ENCODE results near the gene TMEM82.

DNA sequence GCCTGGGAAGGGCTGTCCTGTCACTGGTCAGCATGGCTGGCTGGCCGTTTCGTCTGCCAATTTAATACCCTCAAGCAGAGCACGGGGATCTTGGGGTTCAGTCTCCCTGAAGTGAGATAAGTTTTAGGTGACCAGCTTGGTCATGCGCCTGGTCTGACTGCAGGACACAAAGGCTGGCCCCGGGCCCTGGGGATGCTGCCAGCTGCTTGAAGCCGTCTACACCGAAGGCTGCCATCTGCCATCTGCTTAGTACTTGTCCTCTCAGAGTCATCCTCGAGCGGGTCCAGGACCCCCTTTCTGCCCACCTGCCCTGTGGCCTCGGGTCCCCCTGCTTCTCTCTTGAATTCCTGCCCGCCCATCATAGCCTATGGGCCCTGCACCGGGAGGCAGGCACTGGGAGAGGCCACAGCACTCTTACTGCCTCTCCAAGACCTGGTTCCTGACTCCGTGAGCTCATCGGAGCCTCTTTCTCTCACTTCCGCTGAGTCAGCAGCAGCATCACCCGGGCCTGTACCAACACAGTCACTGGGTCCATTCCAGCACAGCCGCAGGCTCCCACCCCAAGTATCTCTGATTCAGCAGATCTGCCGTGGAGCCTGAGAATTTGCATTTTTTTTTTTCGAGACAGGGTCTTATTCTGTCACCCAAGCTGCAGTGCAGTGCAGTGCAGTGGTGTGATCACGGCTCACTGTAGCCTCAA, 23.3 kb downstream of the TMEM82 start:
- TF ChIP-seq POLR2AphosphoS5 (IDR thresholded peaks at IDR 0.05; ENCODE audit: low read depth) (no peak), EZH2 (IDR thresholded peaks at IDR 0.05; ENCODE audit: low read depth, unreplicated experiment) (no peak), EZH2phosphoT487 (IDR thresholded peaks at IDR 0.05; ENCODE audit: unreplicated experiment) (no peak), CREB1 (CRISPR knock-in tag; IDR thresholded peaks at IDR 0.05; ENCODE audit: low read depth) (no peak)
- TF ChIP-seq, protein P1, sequence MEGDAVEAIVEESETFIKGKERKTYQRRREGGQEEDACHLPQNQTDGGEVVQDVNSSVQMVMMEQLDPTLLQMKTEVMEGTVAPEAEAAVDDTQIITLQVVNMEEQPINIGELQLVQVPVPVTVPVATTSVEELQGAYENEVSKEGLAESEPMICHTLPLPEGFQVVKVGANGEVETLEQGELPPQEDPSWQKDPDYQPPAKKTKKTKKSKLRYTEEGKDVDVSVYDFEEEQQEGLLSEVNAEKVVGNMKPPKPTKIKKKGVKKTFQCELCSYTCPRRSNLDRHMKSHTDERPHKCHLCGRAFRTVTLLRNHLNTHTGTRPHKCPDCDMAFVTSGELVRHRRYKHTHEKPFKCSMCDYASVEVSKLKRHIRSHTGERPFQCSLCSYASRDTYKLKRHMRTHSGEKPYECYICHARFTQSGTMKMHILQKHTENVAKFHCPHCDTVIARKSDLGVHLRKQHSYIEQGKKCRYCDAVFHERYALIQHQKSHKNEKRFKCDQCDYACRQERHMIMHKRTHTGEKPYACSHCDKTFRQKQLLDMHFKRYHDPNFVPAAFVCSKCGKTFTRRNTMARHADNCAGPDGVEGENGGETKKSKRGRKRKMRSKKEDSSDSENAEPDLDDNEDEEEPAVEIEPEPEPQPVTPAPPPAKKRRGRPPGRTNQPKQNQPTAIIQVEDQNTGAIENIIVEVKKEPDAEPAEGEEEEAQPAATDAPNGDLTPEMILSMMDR (conservative IDR thresholded peaks at IDR 0.05; ENCODE audit: low read depth in 2 of 2): no peak
- TF ChIP-seq, protein P2, sequence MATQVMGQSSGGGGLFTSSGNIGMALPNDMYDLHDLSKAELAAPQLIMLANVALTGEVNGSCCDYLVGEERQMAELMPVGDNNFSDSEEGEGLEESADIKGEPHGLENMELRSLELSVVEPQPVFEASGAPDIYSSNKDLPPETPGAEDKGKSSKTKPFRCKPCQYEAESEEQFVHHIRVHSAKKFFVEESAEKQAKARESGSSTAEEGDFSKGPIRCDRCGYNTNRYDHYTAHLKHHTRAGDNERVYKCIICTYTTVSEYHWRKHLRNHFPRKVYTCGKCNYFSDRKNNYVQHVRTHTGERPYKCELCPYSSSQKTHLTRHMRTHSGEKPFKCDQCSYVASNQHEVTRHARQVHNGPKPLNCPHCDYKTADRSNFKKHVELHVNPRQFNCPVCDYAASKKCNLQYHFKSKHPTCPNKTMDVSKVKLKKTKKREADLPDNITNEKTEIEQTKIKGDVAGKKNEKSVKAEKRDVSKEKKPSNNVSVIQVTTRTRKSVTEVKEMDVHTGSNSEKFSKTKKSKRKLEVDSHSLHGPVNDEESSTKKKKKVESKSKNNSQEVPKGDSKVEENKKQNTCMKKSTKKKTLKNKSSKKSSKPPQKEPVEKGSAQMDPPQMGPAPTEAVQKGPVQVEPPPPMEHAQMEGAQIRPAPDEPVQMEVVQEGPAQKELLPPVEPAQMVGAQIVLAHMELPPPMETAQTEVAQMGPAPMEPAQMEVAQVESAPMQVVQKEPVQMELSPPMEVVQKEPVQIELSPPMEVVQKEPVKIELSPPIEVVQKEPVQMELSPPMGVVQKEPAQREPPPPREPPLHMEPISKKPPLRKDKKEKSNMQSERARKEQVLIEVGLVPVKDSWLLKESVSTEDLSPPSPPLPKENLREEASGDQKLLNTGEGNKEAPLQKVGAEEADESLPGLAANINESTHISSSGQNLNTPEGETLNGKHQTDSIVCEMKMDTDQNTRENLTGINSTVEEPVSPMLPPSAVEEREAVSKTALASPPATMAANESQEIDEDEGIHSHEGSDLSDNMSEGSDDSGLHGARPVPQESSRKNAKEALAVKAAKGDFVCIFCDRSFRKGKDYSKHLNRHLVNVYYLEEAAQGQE (IDR thresholded peaks at IDR 0.05; ENCODE audit: unreplicated experiment): no peak

All from GM23338 (cell line).